Measurements from ENCODE around the gene RAB40B. TPM values are rescaled to one million over a fixed set of nuclear protein-coding genes. Genes with fewer than 3 reads are reported as not detected.

Gene RAB40B
- total RNA-seq, 1 experiment from 2014 or later = 22.1 TPM

DNA sequence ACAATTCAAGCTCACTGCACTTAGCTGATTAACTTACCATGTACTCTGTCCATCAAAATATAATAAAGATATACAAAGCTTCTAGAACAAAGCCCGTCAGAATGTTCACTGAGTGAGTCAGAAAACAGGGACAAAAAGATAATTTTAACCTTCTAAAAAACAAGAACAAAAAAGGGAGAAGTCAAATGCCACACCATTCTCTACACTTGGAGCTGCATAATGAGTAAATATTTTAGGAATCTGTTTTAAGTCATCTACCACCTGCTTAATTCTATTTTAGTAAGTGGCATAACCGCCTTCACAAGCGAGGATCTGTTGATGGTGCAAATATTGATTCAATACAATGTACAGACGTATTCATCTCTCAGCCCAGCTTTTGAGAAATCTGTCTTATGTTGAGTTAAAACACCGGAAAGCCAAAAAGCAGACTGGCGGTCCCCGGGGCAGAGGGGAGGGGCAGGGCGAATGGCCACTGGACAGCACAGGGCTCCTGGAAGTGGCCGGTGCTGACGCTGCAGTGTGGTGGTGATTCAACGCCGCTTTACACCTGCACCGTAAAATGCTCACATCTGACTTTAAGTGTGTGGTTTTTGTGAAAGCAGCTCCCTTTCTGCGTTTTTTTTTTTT lies 20.1 kb downstream of the RAB40B start:
- Histone ChIP-seq H3K79me2 (ENCODE audit: insufficient read depth, low read length) (no peaks in the 10 kb centered on the region), H3K36me3 (ENCODE audit: control insufficient read depth in 1 of 2, insufficient read depth in 2 of 2, low read length in 2 of 2) (no peaks in the 10 kb centered on the region), H4K20me1 (ENCODE audit: insufficient read depth) (no peaks in the 10 kb centered on the region), H3K9me3 (ENCODE audit: control insufficient read depth in 1 of 2, insufficient read depth in 1 of 2, low read depth in 1 of 2, low read length in 2 of 2) (peaks cover 11 to 16% of the 10 kb centered on the region in 2 experiments; a peak in 3 of 4 replicates), H2AFZ (ENCODE audit: low read depth, low read length, poor library complexity, severe bottlenecking) (no peak overlapping the region), H3K9ac (ENCODE audit: low read length) (no peak overlapping the region), H3K4me3 (replicated peaks in 1 of 2; ENCODE audit: low read depth in 1 of 2, low read length in 2 of 2) (no peak overlapping the region), H3K27ac (ENCODE audit: low read depth, low read length) (no peak overlapping the region), H3K9me2 (ENCODE audit: insufficient read depth) (no peaks in the 10 kb centered on the region), H3K4me1 (ENCODE audit: control insufficient read depth in 1 of 2, insufficient read depth in 2 of 2, low read length in 2 of 2) (no peaks in the 10 kb centered on the region), H3K4me2 (ENCODE audit: low read length) (no peak overlapping the region), H3K27me3 (ENCODE audit: insufficient read depth, low read length) (no peaks in the 10 kb centered on the region)
- no TSS peak for BruUV-seq (replicated peaks)
- ChIA-PET POLR2A (no interaction called here), CTCF (no interaction called here), RAD21 (ENCODE audit: low non-redundant PET in 1 of 2, low total read pairs in 2 of 2, uncharacterized antibody in 2 of 2, unreplicated experiment in 2 of 2) (no interaction called here)
- ATAC-seq (no peak), DNase-seq (ENCODE audit: low read depth, low spot score) (no peak)
- no peak for TF ChIP-seq YY1 (IDR thresholded peaks at IDR 0.05; ENCODE audit: extremely low read depth, insufficient replicate concordance, low read depth, low read length)
- TF ChIP-seq POLR2A (IDR thresholded peaks at IDR 0.05; ENCODE audit: borderline replicate concordance, extremely low read depth, insufficient read depth, insufficient read length) = no peak
- intact Hi-C loops (cut with micrococcal nuclease) = no loop called here

DNA sequence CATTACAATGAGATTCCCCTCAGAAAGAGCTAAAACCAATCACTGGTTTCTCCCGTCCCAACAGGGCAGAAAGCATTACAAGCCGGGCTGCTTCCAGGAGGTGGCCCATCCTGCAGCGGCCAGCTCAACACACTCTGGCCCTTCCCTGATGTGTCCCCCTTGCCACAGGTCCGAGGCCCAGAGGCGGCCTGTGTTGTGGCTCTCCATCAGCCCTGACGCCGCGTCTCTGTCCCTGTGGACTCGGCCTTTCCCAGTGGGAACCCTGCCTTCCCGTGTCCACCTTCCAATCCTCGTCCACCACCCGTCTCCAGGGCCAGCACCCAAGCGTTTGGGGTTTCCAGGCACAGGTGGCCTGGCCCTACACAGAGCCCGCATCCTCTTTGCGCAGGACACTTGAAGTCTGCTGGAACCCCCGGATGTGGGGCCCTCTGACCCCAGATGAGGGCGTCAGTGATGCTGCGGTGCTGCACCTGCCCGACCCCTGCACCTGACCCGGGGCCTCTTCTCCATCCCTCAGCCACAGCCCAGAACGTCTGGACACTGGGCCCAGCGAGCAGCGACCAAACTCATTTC lies 21.1 kb downstream of the RAB40B start:
- Histone ChIP-seq H3K4me1 (ENCODE audit: control insufficient read depth in 1 of 2, insufficient read depth in 2 of 2, low read length in 2 of 2) (no peaks in the 10 kb centered on the region), H4K20me1 (ENCODE audit: insufficient read depth) (no peaks in the 10 kb centered on the region), H3K27me3 (ENCODE audit: insufficient read depth, low read length) (no peaks in the 10 kb centered on the region), H3K79me2 (ENCODE audit: insufficient read depth, low read length) (no peaks in the 10 kb centered on the region), H3K36me3 (ENCODE audit: control insufficient read depth in 1 of 2, insufficient read depth in 2 of 2, low read length in 2 of 2) (no peaks in the 10 kb centered on the region), H3K4me3 (replicated peaks in 1 of 2; ENCODE audit: low read depth in 1 of 2, low read length in 2 of 2) (no peak overlapping the region), H3K9ac (ENCODE audit: low read length) (no peak overlapping the region), H3K9me2 (ENCODE audit: insufficient read depth) (no peaks in the 10 kb centered on the region), H2AFZ (ENCODE audit: low read depth, low read length, poor library complexity, severe bottlenecking) (no peak overlapping the region), H3K27ac (ENCODE audit: low read depth, low read length) (no peak overlapping the region), H3K9me3 (ENCODE audit: control insufficient read depth in 1 of 2, insufficient read depth in 1 of 2, low read depth in 1 of 2, low read length in 2 of 2) (peaks cover 9 to 14% of the 10 kb centered on the region in 2 experiments; a peak in 3 of 4 replicates), H3K4me2 (ENCODE audit: low read length) (no peak overlapping the region)
- TF ChIP-seq POLR2A (IDR thresholded peaks at IDR 0.05; ENCODE audit: borderline replicate concordance, extremely low read depth, insufficient read depth, insufficient read length) (no peak), POLR2AphosphoS5 (IDR thresholded peaks at IDR 0.05; ENCODE audit: low read depth, low read length) (no peak), SP1 (IDR thresholded peaks at IDR 0.05; ENCODE audit: low read depth) (no peak), EGR1 (IDR thresholded peaks at IDR 0.05; ENCODE audit: low read depth) (no peak), TCF7L2 (IDR thresholded peaks at IDR 0.05; ENCODE audit: borderline replicate concordance, extremely low read depth, insufficient read depth, insufficient read length) (no peak), ZNF274 (IDR thresholded peaks at IDR 0.05; ENCODE audit: low read depth, low read length) (no peak), JUND (IDR thresholded peaks at IDR 0.05) (no peak), CBX3 (IDR thresholded peaks at IDR 0.05; ENCODE audit: low read depth) (no peak)
- BruUV-seq (replicated peaks) = no TSS peak
- DNase-seq (ENCODE audit: low read depth, low spot score) = no peak
- RAD21 ChIA-PET (ENCODE audit: low non-redundant PET in 1 of 2, low total read pairs in 2 of 2, uncharacterized antibody in 2 of 2, unreplicated experiment in 2 of 2) = no interaction called here
- ATAC-seq = no peak
- intact Hi-C loops (cut with micrococcal nuclease) = no loop called here
- POLR2A ChIA-PET = no interaction called here
- CTCF ChIA-PET = no interaction called here
